GM18499 (cell line): Measurements from ENCODE around the gene IL9.

ENCODE experiments used
- ATAC-seq: cut with Tn5 transposase; IDR thresholded peaks from one replicate; pipeline ENCODE4 v1.9.1; 2021; ENCODE audit warnings: moderate number of reproducible peaks; ENCODE audit not compliant: insufficient read depth, unreplicated experiment

The IL9 gene

DNA sequence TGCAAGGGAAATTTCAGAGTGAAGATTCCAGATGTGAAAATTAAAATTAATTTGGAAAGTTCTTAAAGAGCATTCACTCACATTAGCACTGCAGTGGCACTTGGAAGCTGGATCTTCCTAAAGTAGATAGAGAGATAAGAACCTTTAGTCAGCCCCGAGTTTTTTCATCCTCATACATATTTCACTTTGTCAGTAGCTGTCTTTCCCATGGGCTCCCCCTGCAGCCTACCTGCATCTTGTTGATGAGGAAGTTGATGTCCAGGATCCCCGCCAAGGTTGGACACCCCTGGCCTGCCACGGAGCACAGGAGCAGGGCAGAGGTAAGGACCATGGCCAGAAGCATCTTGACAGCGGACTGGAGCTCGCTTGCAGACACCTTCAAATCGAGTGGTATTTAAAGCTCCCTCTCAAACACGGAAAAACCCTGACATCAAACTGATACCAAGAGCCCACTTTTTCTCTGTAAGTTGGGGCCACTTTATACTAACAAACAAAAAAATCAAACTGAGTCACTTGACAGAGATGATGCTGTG, at the start of gene IL9:
Gene IL9 (minus strand): TSS at position 368 of the 533 bp plus-strand sequence. CDS start 25 bp downstream, at position 343.
- ATAC-seq: no peak

GRCh38 chr5:135944967-135945560, 49.4 kb upstream of the IL9 start:
- no peak for ATAC-seq

- no peak for ATAC-seq
Measured at GRCh38 chr5:135944564-135944963, 48.9 kb upstream of the IL9 start.

DNA sequence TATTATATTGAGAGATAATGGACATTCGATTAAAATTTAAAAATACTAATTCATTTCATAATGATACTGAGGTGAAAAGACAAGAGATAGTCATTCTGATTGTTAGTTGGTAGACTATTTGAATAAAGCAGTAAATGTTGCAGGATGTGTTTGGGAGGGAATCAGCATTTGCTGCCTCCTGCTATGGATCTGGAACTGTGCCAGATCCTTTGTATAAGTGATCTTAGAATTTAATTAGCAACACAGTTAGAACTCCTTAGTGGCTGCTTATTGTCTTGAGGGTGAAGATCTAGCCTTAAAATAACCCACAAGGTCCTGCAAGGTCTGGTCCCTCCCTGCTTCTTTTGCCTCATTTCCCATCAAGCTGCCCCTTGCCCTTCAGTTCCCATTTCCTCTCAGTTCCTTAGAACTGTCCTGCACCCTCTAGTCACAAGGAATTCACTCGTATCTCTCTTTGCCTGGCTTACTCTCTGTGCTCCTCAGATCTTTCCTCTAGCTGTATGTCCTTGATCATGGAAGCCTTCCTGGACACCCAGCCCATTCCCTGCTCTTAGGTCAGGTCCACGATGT, 46.6 kb upstream of the IL9 start:
- no peak for ATAC-seq

DNA sequence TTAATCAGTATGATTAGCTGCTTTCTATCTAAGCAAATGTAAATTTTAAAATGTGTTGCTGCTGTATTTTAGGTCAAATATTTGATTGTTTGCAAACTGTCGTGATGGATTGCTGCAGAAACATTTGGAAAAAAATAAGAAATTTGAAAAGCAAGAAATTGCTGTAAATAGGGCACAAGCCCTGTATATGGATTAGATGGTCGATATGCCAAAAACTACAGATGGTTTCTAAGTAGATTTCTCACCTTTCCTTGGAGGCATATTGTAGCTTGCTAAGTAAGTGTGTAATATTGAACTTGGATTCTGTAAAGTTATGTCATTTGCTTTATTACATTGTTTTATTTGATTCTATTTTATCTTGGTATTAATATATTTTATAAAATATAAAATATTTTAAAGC, 46.1 kb upstream of the IL9 start:
- ATAC-seq: no peak

- ATAC-seq: no peak
Measured at GRCh38 chr5:135937245-135937911, 41.7 kb upstream of the IL9 start.

- ATAC-seq: no peak
Measured at GRCh38 chr5:135934939-135935338, 39.3 kb upstream of the IL9 start.

DNA sequence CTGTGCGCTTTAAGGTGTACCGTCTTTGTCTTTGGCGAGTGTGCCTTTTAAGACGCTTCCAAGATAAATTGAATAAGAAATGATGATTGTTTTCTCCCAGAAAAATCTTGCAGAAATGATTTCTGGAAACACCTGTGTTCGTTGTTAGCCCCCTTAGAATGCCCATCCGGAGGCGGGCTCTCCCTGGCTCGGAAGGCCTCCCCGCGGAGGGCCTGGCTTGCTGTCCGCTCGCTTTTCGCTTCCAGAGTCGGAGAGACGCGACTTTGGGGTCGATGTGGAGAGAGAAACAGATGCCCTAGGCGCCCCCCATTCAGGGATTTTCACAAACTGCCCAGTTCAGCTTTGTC, 35.3 kb upstream of the IL9 start:
- no peak for ATAC-seq

DNA sequence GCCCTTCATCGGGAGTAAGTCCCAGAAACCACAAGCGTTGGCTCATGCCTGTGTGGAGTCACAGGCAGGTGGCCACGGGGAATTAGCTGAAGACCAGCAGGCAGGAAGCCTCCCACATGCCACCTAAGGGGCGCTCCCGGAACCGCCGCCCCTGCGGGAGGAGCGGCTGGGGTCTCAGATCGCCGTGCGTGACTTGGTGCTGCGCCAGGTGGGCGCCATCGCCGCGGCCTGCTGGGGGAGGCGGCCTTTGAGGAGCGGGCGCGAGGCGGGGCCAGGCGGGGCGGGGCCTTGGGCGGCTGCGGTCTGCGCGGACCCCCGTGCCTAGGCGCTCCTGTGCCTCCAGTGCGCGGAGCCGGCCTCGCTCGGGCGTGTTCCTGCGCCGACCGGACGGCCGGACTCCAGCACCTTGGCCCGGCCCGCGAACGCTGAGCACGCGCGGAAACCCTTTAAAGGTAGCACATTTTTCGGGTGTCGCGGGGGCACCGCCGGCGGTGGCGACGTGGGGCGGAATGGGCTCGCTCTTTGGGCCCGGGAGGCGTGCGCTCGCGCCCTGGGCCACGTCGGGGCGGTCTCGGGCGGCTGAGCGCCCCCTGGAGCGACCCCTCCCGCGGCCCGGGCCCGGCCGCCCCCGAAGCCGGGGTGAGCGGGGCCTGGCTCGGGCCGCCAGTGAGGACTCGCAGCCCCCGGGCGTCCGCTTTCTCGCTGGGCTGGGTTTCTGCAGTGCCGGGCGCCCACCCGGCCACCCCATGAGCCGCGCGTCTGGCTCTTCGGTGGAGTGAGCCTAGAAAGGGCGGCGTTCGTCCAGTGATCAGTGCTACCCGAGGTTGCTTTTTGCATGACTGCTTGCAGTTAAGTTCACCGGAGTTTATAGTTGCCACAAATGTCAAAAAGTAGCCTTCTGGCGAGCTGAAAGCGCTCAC, 34.6 kb upstream of the IL9 start:
- no peak for ATAC-seq

DNA sequence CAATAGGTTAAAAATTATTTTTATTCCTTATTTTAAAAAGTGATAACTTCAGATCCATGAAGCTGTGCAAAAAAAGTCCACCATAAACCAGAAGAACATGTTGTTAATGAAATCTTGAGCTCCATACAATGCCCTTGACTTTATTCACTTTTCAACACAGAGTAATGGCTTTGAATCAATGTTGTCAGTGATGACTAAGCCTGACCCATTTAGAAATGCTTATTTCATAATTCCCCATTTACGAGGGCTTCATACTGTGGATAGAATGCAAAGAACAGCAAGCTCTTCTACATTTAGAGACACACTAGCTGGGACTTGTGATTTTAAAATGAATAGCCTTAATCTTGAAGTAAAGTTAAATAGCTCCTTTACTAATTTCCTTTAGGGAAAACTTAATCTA, 25.7 kb upstream of the IL9 start:
- no peak for ATAC-seq

DNA sequence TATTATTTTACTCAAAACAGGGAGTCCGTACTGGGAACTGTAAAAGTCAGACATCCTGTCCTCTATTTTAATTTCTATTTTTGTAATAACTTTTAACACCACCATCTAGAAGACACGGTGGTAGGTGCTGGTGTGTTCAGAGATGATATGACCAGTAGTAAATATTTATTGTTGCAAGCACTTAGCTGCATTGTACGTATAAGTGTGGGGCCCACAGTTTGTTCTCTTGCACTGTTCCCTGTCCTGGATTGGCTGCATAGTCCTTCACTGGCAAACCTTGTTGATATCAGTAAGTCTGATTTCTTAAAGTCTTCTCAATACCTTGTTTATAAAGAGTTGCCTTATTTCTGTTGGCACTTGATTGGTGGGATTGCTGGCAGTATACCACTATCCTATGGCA, 24.6 kb upstream of the IL9 start:
- no peak for ATAC-seq

GRCh38 chr5:135916638-135917263, 21.1 kb upstream of the IL9 start:
- ATAC-seq: no peak

GRCh38 chr5:135915466-135916001, 19.9 kb upstream of the IL9 start:
- no peak for ATAC-seq

DNA sequence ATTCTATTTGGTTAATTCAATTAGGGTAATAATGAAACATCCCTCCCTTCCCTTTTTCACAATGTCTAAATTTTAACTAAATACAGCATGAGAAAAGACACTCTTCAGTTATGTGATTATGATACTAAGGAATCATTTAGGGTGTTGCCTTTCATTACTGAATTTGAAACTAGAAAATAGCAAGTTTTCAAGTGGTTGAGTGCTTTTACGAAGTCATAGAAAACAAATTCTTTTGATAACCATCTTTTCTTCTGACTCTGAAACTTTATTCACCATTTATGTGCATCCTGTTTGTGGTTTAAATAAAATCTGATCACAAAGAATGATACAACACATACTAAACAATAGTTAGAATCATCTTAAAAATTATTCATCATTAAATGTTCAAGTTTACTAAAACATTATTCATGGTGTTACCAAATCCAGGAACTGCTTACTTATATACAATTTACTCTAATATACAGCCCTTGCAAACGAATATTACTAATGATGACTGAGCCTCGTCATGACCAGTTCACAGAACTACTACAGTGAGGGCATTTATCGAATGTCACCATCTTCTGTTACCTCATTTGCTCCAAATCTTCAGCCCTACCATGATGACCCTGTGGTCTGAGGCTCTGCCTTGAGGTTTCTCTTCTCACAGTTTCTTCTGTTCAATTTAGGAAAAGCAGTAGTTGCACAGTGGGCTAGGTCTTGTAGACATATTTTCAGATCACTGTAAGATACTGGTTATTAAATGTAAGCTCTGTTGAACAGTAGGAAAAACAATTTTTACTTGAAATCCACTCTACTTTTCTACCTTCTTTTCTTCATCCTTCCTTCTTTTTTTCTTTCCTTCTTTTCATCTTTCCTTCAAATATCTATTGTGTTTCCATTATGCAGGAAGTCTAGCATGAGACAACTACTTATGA, 18.3 kb upstream of the IL9 start:
- no peak for ATAC-seq

DNA sequence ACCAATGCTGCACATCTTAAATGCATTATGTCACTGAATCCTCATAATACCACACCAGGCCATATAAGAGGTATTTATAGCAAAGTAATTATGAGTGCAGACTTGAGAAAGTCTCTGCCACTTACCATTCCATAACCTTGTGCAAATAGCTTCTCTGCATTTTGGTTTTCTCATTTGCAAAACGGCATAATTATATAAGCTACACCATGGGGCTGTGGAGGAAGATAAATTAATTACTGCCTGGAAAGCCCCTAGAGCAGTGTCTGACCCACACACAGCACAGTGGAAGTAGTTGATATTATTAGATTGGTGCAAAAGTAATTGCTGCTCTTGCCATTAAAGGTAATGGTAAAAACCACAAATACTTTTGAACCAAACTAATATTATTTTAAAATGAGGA, 9.5 kb upstream of the IL9 start:
- ATAC-seq: no peak

DNA sequence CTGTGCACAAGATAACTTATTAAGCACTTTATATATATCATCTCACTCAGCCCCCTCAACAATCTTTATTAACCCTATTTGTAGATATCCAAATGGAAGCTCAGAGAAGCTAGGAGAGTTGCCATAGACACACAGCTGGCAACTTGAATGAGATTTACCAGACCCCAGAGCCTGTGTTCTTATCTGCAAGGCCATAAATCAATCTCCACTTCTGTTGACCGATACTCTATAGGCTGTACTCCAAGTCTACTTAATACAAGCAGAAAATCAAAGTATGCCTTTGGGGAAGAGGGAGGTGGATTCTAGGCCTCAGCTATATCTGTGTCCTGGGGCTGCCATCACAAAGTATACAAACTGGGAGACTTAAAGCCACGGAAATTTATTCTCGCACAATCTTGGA, 6.0 kb upstream of the IL9 start:
- no peak for ATAC-seq

DNA sequence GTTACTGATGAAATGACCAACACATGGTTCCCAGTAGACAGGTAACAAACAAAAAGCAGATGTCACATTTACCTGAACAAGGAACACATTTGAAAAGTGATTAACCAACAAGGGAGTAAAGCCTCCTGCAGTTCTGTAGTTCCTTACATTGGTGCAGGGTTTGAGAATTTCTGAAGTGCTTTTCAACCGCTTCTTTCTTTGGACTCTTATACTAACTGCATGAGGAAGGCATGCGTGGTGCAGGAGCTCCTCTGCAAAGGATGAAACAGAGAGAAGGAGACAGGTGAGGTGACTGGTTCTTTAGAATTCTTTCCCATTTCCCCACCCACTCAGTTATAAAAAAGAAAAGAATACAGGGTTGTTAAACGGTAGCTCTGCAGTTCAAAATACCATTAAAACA, 4.6 kb upstream of the IL9 start:
- no peak for ATAC-seq

GRCh38 chr5:135898651-135899050, 3.0 kb upstream of the IL9 start:
- no peak for ATAC-seq

GRCh38 chr5:135894789-135895188, 852 bp downstream of the IL9 start:
- ATAC-seq: no peak
